Regular cardiac myocyte (primary cell): ENCODE data around the gene ATG9A. TPM values are rescaled to one million over a fixed set of nuclear protein-coding genes. Genes with fewer than 3 reads are reported as not detected.

Experiments used
- total RNA-seq: library from RNA; depleted of rRNA; stranded (reverse); fragments of >200 nt; gene quantifications from 2 replicates; pipeline ENCODE4 v1.2.3, GENCODE V29; 2014

The ATG9A gene
- 36.4 and 39.9 TPM in 2 replicates for total RNA-seq

GRCh38 chr2:219229305-219230058, at the start of gene ATG9A, which contains the start of gene ANKZF1:
TSS of gene ATG9A (minus strand) at chr2:219229636. CDS start at chr2:219228024, 1,612 bp downstream.
TSS of gene ANKZF1 (plus strand) at chr2:219229806. CDS start at chr2:219230258, 452 bp downstream.

GRCh38 chr2:219253753-219254589, 24.5 kb upstream of the ATG9A start, which contains the start of gene TUBA4A:
TSS of gene TUBA4A (minus strand) at chr2:219253918. CDS start at chr2:219253858, 60 bp downstream.

GRCh38 chr2:219252900-219253752, 23.7 kb upstream of the ATG9A start, which contains the start of gene TUBA4B:
TSS of gene TUBA4B (plus strand) at chr2:219253243. CDS start at chr2:219253408, 165 bp downstream.

GRCh38 chr2:219245148-219245898, 15.9 kb upstream of the ATG9A start, which contains the start of the genes GLB1L and STK16:
TSS of gene GLB1L (minus strand) at chr2:219245444. CDS start at chr2:219243573, 1,871 bp downstream.
TSS of gene STK16 (plus strand) at chr2:219245479. CDS start at chr2:219246000, 521 bp downstream.

GRCh38 chr2:219218732-219219701, 10.4 kb downstream of the ATG9A start, which contains the start of gene ABCB6:
TSS of gene ABCB6 (minus strand) at chr2:219218958. CDS start at chr2:219218673, 285 bp downstream.

GRCh38 chr2:219206328-219207133, 22.9 kb downstream of the ATG9A start, which contains the start of gene ZFAND2B:
TSS of gene ZFAND2B (plus strand) at chr2:219206782. CDS start at chr2:219206988, 206 bp downstream.

GRCh38 chr2:219177552-219178376, 51.7 kb downstream of the ATG9A start, which contains the start of gene RETREG2:
TSS of gene RETREG2 (plus strand) at chr2:219178275. CDS start at chr2:219178353, 78 bp downstream.

GRCh38 chr2:219176818-219177551, 52.5 kb downstream of the ATG9A start, which contains the start of gene CNPPD1:
TSS of gene CNPPD1 (minus strand) at chr2:219176925. CDS start at chr2:219176828, 97 bp downstream.

GRCh38 chr2:219169930-219170654, 59.3 kb downstream of the ATG9A start, which contains the start of gene SLC23A3:
TSS of gene SLC23A3 (minus strand) at chr2:219170029. CDS start at chr2:219169984, 45 bp downstream.

Other genes starting within 250 kb of the ATG9A start
- not detected in 2 replicates for gene FEV, start 244.5 kb downstream of the ATG9A start, total RNA-seq
- not detected in 2 replicates for gene CRYBA2, start 236.2 kb downstream of the ATG9A start, total RNA-seq
- not detected in 2 replicates for gene CFAP65, start 188.1 kb downstream of the ATG9A start, total RNA-seq
- not detected in 2 replicates for gene IHH, start 168.7 kb downstream of the ATG9A start, total RNA-seq
- gene NHEJ1, start 68.8 kb downstream of the ATG9A start, total RNA-seq = 15.0 and 16.1 TPM in 2 replicates
- gene SLC23A3, start 59.6 kb downstream of the ATG9A start, total RNA-seq = 0.58 and 1.7 TPM in 2 replicates
- 16.3 and 25.7 TPM in 2 replicates for gene CNPPD1, start 52.7 kb downstream of the ATG9A start, total RNA-seq
- gene RETREG2, start 51.4 kb downstream of the ATG9A start, total RNA-seq = 70.2 and 91.9 TPM in 2 replicates
- 20.6 and 23.4 TPM in 2 replicates for gene ZFAND2B, start 22.9 kb downstream of the ATG9A start, total RNA-seq
- gene ABCB6, start 10.7 kb downstream of the ATG9A start, total RNA-seq = 57.9 and 62.9 TPM in 2 replicates
- 23.0 and 57.8 TPM in 2 replicates for gene ANKZF1, start 170 bp upstream of the ATG9A start, total RNA-seq
- gene GLB1L, start 15.8 kb upstream of the ATG9A start, total RNA-seq = 5.8 and 12.7 TPM in 2 replicates
- gene STK16, start 15.8 kb upstream of the ATG9A start, total RNA-seq = 14.0 and 26.2 TPM in 2 replicates
- not detected in 2 replicates for gene TUBA4B, start 23.6 kb upstream of the ATG9A start, total RNA-seq
- gene TUBA4A, start 24.3 kb upstream of the ATG9A start, total RNA-seq = 30.2 and 38.0 TPM in 2 replicates
- 21.7 and 47.6 TPM in 2 replicates for gene DNAJB2, start 49.7 kb upstream of the ATG9A start, total RNA-seq
- gene PTPRN, start 79.8 kb upstream of the ATG9A start, total RNA-seq = 2.1 and 12.7 TPM in 2 replicates
- not detected in 2 replicates for gene RESP18, start 103.1 kb upstream of the ATG9A start, total RNA-seq
- gene DNPEP, start 158.3 kb upstream of the ATG9A start, total RNA-seq = 50.0 and 61.2 TPM in 2 replicates
- gene DES, start 188.7 kb upstream of the ATG9A start, total RNA-seq = 0.77 and 1.7 TPM in 2 replicates
- 7.9 and 13.0 TPM in 2 replicates for gene SPEG, start 205.2 kb upstream of the ATG9A start, total RNA-seq